Stimulated activated naive CD4-positive, alpha-beta T cell (primary cell): Measurements from ENCODE around the gene SYNGR1.
A peak's percentile ranks its signal among the peaks of the same experiment; 100 is the strongest.
"Not testable (repeated sequence)": the region's sequence is repeated elsewhere in the genome, so short reads cannot be mapped to it uniquely, and the experiment has no call there.

ENCODE experiments used
- DNase-seq, 6 experiments: peaks; one replicate each; lab custom pipeline; 2025; lab: John Stamatoyannopoulos, UW

SYNGR1 gene

DNA sequence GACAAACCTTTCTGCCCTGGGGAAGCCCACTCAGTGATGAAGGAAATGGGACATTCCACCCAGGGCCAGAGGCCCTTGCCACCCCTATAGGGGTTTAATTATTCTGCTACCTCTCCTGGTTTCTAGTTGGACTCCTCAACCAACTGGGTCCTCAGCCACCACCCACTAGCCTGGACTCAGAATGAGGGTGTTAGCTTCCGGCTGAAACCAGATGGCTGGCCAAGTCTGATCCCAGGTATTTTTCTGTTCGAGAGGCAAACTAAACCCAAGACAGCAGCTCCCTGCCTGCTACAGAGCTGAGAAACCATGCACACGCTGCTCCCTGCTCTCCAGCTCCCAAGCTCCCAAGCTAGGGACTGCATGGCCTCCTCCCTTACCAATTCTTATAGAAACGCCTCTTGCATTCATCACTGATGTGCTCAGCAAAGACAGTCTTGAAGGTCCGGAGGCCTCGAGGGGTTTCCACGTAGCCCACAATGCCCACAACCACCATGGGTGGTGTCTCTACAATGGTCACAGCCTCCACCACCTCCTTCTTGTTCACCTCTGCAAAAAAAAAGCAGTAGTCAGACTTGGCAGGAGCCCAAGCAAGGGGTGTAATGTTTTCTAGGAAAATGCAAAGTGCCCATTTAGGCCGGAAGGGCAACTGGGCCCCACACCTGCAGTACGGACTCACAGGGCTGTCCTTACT is 32.6 kb upstream of the SYNGR1 start:
- no peak for DNase-seq

DNA sequence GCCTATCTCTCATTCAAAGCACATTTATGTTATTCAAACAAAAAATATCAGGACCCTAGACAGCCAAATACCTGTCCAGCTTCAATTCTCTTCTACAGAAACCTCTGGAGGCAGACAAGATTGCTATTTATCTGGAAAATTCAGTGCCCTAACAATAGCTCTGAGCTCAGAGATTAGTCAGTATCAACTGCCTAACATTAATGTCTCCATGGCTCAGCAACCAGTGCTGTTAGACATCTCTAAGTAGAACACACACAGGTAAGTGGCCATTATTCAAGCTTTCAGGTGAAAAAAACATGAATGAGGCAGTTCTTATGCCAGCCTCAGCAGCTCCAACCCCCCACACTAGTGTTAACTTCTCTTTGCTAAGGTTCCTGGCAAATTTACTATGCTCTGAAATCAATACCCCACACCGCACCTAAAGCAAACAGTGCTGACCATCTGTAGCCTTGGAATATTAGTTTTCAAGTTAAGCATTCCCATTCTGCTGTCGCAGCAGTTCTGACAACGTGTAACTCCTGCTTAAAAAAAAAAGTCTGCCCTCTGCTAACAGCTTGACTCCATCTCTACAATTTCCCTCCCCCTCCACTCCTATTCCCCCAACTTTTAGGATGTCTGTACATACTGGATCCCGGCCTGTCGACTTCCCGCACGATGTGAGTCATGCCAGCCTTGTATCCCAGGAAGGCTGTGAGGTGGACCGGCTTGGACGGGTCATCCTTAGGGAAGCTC is 31.9 kb upstream of the SYNGR1 start:
- no peak for DNase-seq

DNA sequence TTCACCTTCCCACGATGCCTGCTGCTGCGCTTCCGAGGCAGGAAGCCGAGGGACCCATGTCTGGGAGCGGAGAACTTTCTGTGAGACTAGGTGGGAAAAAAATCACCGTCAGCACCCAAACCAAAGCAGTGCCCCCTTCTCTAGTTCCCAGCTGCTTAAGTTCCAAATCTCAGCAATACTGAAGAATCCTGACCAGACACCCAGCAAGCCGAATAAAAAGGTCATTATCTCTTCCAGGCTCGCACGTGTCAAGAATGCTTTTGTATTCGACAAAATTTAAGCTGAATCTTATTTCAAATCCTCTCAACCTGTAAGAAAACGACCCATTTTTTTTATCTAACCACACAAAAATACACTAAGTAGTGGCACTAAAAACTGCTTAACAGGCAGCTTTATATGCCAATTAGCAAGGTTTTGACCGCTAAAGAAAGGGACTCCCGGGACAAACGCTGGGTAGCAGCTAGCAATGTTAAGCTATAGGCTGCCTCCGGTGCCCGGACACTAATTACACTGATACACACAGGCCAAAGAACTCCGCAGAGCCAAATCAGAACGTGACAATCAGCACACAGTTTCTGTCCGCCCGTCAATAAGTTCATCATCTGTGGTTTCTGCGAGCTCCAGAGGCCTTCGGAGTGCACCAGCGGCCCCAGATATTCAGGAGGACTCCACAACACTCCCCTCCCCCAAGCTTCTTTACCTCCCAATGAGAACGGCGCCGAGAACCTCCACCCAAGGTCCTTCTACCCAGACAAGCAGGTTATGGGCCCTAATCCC is 31.1 kb upstream of the SYNGR1 start:
- peak in 2 of 6 experiments; percentile 39 to 45 for DNase-seq

DNA sequence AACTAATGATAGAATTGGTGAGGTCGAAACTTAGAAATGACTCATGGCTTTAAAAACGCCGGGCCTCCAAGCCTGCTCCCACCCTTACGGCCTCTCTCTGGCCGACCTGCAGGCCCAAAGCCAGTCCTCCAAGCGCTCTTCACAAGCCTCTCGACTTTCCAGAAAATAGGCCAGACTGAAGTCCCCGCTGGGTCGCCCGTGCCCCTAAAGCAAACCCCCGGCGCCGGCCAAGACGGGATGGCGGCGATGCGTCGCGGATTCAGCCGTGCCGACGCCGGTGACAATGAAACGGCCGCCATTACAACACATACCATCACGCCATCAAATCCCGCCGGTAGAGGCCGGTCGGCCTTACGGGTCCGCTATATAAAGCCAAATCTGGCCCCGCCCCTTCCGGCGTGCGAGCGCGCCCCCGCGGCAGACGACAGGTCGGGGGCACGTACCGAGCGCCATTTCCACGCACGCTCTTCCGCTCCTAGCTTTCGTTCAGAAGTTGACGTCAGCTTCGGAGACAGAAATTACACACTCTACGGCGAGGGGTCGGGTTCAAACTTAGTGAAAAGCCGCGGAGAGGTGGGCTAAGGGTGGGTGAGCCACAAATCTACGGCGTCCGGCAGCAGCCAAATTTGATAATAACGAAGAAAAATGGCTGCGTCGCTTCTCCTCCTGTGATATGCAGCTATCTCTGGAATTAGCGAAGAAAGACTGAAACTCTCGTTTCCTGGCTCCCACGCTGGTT is 30.3 kb upstream of the SYNGR1 start, which contains the start of gene RPL3:
TSS of gene RPL3 (minus strand) at position 340 of the 739 bp plus-strand sequence. CDS start at position 314, 26 bp downstream.
- DNase-seq, result peak; percentile 94 to 99 (median 97)

DNA sequence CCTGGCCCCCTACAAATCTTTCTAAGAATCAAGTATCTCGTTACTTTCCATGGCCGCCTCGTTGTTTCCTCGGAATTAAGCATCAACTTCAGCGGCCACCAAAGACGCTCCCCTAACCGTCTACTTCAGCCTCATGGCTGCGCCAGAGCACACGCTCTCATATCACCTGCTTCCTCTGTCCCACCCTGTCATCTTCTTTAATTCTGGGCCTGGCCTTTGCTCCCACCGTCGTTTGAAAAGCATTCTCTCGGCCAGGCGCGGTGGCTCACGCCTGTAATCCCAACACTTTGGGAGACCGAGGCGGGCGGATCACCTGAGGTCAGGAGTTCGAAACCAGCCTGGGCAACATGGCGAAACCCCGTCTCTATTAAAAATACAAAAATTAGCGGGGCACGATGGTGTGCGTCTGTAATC is 29.2 kb upstream of the SYNGR1 start:
- DNase-seq, result not testable (repeated sequence)

DNA sequence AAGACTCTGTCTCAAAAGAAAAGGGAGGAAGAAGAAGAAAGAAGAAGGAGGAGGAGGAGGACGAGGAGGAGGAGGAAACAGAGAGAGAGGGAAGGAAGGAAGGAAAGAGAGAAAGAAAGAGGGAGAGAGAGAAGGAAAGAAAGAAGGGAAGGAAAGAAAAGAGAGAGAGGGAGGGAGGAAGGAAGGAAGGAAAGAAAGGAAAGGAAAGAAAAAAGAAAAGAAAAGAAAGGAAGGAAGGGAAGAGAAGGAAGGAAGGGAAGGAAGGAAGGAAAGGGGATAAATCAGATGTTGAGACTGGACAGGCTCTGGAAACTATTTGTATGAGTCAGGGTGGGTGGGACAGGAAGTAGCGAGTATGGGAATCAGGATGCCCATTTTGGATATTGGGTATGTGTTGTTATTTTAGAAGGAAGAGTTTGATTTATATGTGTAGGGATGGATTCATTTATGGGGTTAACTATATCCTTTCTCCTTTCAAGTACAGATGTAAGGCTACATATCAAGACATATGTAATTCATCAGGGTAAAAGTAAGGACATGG is 24.3 kb upstream of the SYNGR1 start:
- no peak for DNase-seq

DNA sequence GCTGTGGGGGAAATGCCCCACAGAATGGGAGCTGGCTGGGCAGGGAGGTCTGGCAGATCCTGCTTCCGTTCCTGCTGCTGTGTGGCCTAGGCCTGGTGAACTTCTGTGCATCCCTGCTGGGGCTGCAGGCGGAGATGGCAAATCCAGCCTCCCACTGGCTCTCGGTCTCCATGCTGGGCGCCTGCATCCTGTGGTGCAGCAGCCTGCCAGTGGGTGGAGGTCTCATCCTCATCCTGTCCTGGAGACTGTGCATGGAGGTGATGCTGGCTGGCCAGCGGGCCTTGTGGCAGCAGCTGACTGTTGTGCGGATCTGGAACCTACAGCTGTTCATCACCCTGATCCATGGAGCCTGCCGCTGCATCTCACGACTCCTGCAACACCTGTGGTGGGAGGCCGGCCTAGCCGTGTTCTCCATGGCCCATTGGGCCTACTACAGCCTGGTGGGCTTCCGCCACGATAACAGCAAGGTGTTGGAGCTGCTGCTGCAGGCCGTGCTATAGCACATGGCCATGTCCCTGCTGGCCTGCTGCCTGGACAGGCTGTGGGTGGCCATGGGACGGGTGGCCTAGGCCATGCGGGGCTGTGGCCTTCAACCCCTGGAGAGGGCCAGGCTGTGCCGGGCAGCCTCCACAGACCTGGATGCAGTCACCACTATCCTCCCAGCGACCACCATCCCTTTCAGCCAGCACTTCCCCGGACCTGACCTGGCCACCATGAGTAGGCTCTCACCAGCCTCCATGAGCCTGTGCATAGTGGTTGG is 21.6 kb upstream of the SYNGR1 start:
- no peak for DNase-seq

DNA sequence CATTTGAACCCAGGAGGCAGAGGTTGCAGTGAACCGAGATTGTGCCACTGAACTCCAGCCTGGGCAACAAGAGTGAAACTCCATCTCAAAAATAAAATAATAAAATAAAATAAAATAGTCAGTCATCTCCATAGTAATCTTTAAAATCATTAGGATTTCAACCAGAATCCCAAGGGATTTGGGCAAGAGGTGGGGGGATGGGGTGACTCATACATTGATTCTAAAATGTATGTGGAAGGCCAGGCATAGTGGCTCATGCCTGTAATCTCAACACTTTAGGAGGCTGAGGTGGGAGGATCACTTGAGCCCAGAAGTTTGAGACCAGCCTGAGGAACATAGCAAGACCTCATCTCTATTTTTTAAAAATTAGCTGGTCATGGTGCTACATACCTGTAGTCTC is 19.2 kb upstream of the SYNGR1 start:
- not testable (repeated sequence) for DNase-seq

DNA sequence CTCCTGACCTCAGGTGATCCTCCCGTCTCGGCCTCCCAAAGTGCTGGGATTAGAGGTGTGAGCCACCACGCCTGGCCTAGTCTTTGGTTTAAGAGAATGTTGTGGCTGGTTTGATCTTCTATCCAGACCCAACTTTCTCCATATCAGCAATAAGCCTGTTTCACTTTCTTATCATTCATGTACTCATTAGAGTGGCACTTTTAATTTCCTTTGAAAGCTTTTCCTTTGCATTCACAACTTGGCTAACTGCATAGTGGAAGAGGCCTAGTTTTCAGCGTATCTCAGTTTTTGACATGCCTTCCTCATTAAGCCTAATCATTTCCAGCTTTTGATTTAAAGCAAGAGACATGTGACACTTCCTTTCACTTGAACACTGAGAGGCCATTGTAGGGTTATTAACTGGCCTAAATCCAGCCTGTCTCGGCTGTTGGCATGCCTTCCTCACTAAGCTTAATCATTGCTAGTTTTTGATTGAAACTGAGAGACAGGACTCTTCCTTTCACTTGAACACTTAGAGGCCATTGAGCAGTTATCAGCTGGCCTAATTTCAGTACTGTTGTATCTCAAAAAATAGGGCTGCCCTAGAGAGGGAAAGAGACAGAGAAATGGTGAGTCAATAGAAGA is 17.2 kb upstream of the SYNGR1 start:
- DNase-seq, result no peak

DNA sequence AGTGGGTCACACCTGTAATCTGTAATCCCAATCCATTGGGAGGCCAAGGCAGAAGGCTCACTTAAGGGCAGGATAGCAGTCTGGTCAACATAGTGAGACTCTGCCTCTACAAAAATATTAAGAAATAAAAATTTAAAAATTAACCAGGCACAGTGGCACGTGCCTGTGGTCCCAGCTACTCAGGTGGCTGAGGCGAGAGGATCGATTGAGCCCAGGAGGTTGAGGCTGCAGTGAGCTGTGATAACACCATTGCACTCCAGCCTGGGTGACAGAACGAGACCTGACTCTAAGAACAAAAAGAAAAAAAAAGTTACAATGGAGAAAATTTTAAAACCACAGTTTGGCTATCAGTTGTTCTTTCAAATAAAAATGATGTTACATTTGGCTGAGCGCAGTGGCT is 13.4 kb upstream of the SYNGR1 start:
- DNase-seq, result no peak

DNA sequence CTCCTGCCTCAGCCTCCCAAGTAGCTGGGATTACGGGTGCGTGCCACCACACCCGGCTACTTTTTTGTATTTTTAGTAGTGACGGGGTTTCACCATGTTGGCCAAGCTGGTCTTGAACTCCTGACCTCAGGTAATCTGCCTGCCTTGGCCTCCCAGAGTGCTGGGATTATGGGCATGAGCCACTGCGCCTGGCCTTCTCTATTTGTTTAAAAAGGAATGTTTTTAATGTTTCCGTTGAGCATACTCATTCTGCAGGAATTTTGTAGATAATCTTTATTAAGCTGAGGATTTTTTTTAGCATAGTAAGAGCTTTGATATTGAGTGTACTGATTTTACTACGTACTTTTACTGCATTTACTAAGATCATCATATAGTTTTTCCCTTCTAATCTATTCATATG is 10.0 kb upstream of the SYNGR1 start:
- not testable (repeated sequence) for DNase-seq

DNA sequence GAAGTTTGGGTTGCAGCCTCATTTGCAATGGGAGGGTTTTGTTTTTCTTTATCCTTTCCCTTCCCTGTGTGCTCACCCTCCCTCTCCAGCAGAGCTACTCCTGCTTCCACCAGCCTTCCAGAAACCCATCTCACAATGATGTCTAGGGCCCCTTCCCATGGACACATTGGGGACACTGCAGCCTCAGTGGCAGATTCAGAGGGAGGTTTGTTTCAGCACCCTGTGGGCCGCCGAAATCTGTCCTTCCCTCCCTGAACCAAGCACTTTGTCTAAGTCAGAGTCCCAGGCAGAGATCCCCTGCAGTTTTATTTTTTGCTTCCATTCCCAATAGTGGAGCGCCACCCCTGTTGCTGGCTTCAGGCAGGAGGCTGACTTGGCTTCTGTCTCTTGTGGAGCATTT is 8.6 kb upstream of the SYNGR1 start:
- DNase-seq, result no peak

DNA sequence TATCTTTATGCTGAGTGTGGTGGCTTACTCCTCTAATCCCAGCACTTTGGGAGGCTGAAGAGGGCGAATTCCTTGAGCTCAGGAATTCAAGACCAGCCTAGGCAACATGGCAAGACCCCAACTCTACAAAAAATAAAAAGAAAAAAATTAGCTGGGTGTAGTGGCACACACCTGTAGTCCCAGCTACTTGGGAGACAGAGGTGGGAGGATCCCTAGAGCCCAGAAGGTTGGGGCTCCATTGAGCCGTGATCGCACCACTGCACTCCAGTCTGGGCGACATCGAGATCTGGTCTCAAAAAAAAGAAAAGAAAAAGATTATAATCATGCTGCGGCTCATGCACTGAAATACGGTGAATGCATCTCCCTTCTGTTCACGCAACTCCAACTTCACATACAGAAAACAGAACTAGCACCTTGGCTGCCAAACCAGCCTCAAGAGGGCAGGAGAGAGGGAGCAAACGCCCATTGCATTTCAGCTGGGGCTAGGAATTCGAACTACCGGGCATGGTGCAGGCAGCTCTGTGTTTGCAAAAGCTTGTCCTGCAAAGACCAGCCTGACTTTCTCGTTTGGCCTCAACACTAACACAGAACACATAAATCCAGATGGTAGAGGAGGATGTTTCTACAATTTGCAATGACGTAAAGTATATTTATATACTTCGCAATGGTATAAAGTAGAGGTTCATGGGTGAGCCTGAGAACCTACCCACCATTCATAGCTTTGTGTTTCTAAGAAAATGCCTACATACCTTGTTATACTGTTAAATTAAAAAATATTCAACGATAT is 6.3 kb upstream of the SYNGR1 start:
- peak; percentile 27 to 64 (median 53) for DNase-seq

DNA sequence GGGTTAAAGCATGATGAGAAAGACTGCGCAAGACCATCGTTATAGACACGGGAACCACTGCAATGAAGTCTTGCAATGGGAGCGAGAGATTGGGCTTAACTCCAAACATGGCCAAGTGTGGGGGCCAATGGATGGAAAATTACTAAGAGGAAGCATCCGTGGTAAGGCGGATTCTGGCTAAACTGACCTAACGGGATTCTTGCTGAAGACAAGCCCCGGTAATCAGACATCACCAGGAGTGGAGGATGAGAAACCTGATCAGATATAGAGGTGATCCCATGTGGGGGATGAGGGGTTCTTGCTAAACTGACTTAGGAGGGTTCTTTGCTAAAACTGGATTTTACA is 5.8 kb upstream of the SYNGR1 start:
- DNase-seq, result no peak

DNA sequence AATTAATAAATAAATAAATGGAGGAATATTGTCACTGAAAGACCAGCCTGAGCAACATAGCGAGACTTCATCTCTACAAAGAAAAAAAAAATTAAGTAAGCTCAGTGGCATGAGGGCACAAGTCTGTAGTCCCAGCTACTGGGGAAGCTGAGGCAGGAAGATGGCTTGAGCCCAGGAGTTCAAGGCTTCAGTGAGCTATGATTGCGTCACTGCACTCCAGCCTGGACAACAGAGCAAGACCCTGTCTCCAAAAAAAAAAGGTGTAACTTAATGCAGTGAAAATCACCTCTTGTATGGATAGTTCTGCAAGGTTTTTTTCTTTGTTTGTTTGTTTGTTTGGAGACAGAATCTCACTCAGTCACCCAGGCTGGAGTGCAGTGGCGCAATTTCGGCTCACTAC is 4.6 kb upstream of the SYNGR1 start:
- no peak for DNase-seq

DNA sequence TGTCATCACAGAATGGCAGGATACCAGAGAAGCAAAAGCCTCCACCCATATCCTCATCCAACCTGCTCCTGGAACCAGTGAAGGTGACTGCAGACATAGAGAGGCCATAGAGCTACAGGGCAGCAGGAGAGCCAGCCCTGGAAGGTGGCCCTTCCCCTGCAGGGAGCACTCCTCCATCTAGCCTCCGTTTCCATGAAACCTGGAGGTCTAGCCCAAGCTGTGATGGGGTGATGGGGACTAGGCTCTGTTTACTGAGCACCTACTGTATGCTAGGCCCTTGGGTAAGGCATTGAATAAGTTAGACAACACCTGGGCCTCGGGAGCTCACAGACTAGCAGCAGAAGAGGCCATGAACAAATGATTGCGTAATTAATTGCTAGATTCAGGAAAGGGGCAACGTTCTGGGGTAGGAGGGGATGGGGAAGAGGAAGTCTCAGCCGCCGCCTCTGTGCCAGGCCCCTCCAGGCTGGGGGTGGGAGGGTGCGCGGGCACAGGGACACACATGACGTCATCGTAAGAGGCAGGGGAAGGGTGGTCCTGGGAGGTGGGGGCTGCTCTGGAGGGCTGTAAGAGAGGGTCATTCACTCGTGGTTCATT is 784 bp upstream of the SYNGR1 start:
- DNase-seq, result no peak

DNA sequence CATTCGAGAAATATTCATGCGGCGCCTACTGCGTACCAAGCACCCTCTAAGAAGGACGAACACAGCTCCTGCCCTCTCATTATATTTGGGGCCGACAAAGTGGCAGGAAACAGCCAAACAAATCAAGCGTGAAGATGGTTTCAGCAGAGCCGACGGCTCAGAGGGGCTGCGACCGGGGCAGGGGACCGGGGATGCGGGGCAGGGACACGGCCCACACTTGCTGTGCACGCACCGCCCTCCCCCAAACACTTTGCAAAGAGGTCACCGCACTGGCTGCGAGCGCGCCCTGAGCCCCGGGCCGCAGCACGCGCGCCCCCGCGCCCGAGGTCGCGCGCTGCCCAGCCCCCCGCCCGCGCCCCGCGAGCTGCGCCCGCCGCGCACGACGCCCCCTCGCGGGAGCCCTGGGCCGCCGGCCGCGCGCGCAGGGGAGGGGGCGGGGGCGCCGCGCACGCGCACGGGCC is 255 bp upstream of the SYNGR1 start:
- DNase-seq, result peak in 4 of 6 experiments; percentile 12 to 58 (median 22)

DNA sequence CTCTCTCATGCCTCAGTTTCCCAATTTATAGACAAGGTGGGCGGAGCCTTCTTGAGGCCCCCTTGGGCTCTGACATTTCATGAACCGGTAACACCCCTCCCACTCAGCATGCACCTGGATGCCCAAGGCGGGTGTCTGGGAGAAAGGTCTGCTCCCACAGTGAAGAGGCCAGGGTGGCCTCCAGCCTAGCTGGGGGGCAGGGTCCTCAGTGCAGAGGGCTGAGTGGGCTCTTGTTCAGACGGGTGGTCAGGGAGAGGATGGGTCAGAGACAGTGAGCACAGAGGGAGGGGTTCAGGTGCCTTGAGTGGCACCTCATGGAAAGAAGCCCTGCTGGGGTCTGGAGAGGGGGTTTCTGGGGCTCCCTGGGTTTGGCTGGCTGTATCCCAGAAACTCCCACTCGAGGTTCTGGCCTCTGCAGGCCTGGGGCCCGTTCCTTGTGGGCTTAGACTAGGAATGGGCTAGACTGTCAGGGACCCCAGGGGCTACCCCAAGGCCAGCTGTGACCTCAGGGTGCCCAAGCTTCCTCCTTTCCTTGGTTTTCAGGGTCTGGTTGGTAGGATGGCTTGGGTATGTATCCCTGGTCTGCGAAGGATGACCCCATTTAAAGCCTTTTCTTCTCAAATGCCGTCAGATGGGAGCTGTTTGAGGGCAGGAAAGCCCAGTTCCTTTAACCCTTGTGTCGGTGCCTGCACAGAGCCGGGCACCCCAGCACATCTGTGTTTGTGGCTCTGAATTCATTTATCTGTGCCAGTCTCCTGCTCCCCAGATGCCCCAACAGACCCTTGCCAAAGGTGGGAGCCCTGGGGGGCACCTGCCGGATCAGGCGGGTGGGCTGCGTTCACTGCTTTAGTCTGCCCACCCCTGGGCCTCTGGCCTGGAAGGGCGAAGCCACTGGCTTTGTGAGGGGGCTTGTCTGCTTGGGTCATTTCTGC is 1.2 kb downstream of the SYNGR1 start:
- no peak for DNase-seq
